ENCODE results near the gene FAM118A.
"Not testable (repeated sequence)": the region's sequence is repeated elsewhere in the genome, so short reads cannot be mapped to it uniquely, and the experiment has no call there.

The FAM118A gene

GRCh38 chr22:45281010-45281409, 28.7 kb upstream of the FAM118A start:
- in situ Hi-C loops (cut with MboI; ENCODE audit: low sequenced_read_pairs) = no loop called here

DNA sequence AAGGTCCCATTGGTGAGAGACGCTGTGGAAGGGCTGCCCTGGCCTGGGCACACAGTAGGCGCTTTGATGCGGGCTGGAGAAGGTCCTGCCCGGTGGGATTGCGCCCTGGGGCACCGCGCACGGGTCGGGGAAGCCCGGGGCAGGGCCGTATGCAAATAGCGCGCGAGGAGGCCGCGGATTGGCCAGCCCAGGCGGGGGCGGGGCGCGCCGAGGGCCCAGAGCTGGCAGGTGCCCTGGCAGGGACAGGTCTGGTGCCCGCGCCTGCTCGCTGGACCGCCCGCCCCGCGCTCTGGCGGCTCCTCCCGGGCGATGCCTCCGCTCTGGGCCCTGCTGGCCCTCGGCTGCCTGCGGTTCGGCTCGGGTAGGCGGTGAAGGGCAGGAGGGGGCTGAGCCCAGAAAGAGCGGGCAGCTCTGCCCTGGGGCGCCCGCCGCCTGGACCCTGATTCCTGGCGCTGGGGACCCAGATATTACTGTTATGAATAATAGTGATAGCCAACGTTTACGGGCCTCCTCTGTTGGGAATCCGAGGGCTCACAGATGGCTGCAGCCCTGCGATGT, 24.9 kb upstream of the FAM118A start, which contains the start of gene UPK3A:
Gene UPK3A (plus strand): TSS at position 245 of the 558 bp plus-strand sequence. CDS start 65 bp downstream, at position 310.
- in situ Hi-C loops (cut with MboI; ENCODE audit: low sequenced_read_pairs) = no loop called here

GRCh38 chr22:45285263-45286058, 24.3 kb upstream of the FAM118A start:
- in situ Hi-C loops (cut with MboI; ENCODE audit: low sequenced_read_pairs) = no loop called here

DNA sequence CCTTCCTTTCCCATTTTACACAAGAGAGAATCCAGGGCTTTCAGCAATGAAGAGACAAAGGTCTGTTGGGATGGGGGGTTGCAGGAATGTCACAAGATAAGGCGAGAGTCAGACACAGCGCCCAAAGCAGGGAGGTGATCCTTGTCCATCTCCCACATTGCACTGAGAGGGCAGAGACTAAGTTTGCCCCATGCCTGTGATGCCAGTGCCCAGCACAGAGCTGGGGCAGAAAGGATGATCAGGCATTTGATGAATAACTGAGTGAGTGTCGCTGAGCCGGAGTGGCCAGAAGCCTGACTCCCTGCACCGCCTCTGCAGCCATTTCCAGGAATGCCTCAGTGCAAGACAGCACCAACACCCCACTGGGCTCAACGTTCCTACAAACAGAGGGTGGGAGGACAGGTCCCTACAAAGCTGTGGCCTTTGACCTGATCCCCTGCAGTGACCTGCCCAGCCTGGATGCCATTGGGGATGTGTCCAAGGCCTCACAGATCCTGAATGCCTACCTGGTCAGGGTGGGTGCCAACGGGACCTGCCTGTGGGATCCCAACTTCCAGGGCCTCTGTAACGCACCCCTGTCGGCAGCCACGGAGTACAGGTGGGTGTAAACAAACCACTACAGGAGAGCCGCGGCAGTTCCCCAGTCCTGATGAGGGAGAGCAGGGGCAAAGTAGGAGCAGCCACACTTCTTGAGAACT, 22.7 kb upstream of the FAM118A start:
- in situ Hi-C loops (cut with MboI; ENCODE audit: low sequenced_read_pairs) = no loop called here

GRCh38 chr22:45290410-45290936, 19.3 kb upstream of the FAM118A start:
- in situ Hi-C loops (cut with MboI; ENCODE audit: low sequenced_read_pairs) = no loop called here

GRCh38 chr22:45291061-45291930, 18.4 kb upstream of the FAM118A start:
- in situ Hi-C loops (cut with MboI; ENCODE audit: low sequenced_read_pairs) = no loop called here

- in situ Hi-C loops (cut with MboI; ENCODE audit: low sequenced_read_pairs) = no loop called here
Observed at GRCh38 chr22:45291931-45292290, 17.8 kb upstream of the FAM118A start.

- in situ Hi-C loops (cut with MboI; ENCODE audit: low sequenced_read_pairs) = no loop called here
Observed at GRCh38 chr22:45292731-45293442, 16.8 kb upstream of the FAM118A start.

- in situ Hi-C loops (cut with MboI; ENCODE audit: low sequenced_read_pairs) = no loop called here
Observed at GRCh38 chr22:45294030-45294429, 15.7 kb upstream of the FAM118A start.

DNA sequence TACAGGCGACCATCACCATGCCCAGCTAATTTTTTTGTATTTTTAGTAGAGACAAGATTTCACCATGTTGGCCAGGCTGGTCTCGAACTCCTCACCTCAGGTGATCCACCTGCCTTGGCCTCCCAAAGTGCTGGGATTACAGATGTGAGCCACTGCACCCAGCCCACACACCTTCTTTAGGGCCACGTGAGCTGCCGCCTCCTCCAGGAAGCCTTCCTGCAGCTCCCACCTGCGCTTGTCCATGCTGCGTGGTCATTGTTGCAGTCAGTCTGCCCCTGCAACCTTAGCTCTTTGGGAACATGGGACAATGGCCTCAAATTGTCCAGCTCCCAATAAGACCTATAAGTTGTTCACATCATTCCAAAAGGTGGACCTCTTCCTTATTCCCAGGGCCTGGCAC, 14.7 kb upstream of the FAM118A start:
- in situ Hi-C loops (cut with MboI; ENCODE audit: low sequenced_read_pairs) = not testable (repeated sequence)

- in situ Hi-C loops (cut with MboI; ENCODE audit: low sequenced_read_pairs) = no loop called here
Observed at GRCh38 chr22:45295492-45295891, 14.2 kb upstream of the FAM118A start.

- in situ Hi-C loops (cut with MboI; ENCODE audit: low sequenced_read_pairs) = no loop called here
Observed at GRCh38 chr22:45296628-45297297, 13.0 kb upstream of the FAM118A start.

GRCh38 chr22:45298934-45299505, 10.7 kb upstream of the FAM118A start:
- in situ Hi-C loops (cut with MboI; ENCODE audit: low sequenced_read_pairs) = no loop called here

DNA sequence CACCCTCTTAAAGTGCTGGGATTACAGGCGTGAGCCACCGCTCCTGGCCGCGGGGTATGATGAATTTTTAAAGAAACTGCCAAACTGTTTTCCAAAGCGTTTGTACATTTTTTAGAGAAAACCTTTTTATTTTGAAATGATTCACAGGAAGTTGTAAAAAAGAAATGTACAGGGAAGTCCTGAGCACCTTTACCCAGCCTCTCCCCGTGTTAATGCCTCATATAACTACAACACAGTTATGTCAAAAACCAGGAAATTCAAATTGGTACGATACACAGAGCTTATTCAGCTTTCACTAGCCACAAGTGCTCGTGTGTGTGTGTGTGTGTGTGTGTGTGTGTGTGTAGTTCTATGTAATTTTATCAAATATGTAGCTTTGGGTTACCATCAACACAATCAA, 7.0 kb upstream of the FAM118A start:
- in situ Hi-C loops (cut with MboI; ENCODE audit: low sequenced_read_pairs) = no loop called here

DNA sequence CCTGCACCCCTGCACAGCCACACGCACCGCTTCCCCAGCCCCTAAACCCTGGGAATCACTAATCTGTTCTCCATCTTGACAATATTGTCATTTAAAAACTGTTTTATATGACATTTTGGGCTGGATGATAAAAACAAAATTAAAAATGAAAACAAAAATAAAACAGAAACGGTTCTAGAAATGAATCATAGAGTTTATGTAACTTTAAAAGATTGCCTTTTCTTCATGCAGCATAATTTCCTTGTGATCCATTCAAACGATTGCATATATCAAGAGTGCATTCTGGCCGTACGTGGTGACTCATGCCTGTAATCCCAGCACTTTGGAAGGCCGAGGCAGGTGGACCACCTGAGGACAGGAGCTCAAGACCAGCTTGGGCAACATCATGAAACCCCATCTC, 6.6 kb upstream of the FAM118A start:
- in situ Hi-C loops (cut with MboI; ENCODE audit: low sequenced_read_pairs) = no loop called here

- in situ Hi-C loops (cut with MboI; ENCODE audit: low sequenced_read_pairs) = no loop called here
Observed at GRCh38 chr22:45304971-45305370, 4.8 kb upstream of the FAM118A start.

DNA sequence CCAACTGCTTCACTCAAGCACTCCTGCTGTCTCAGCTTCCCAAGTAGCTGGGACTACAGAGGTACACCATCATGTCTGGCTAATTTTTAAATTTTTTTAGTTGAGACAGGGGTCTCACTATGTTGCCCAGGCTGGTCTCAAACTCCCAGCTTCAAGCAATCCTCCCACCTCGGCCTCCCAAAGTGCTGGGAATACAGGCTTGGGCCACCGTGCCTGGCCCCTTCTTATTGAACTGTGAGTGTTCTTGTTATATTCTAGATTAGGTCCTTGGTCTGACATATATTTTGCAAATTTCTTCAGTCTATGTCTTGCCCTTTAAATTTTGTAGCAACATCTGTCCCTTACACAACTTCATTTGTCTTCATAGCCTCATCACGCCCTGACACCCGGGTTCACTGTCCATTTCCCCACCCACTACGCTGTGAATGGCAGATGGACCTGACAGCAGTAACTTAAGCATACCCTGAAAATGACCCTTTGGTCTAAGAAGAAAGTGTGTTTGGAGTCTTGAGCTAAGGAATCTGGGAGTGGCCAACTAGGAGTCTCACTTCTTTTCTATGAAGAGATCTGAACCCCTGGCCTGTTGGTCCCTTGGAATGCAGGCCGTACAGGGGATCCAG, 4.2 kb upstream of the FAM118A start:
- in situ Hi-C loops (cut with MboI; ENCODE audit: low sequenced_read_pairs) = no loop called here

- in situ Hi-C loops (cut with MboI; ENCODE audit: low sequenced_read_pairs) = no loop called here
Observed at GRCh38 chr22:45306139-45306538, 3.6 kb upstream of the FAM118A start.

All from hTERT RPE-1 (cell line).